SK-N-SH (cell line): Measurements from ENCODE around the gene ANXA1. TPM values are rescaled to one million over a fixed set of nuclear protein-coding genes. Genes with fewer than 3 reads are reported as not detected.
A peak's percentile ranks its signal among the peaks of the same experiment; 100 is the strongest.

Experiments
- CTCF ChIA-PET: fragments of 300-600, 350-600 bp; formaldehyde crosslinking; extraction: SDS; loops from one replicate; lab custom pipeline; 2021; lab: Yijun Ruan, JAX
- POLR2A ChIA-PET: fragments of 350-600 bp; sonication (Branson Sonifier 250); formaldehyde crosslinking; extraction: SDS; loops from one replicate; lab custom pipeline; 2020; ENCODE audit warnings: antibody characterized with exemption, inconsistent platforms; lab: Yijun Ruan, JAX
- DNase-seq: peaks from one replicate; pipeline ENCODE4 v3.0.0; 2012
- H2AFZ ChIP-seq: fragments of 200-600 bp; sonication (generic); 2 replicates; pipeline ENCODE4 v1.8.1; 2016; ENCODE audit warnings: antibody characterized with exemption, mild to moderate bottlenecking, low read depth
- H3F3A ChIP-seq: fragments of 200-600 bp; sonication (generic); replicated peaks from 2 replicates; pipeline ENCODE3; 2016; ENCODE audit warnings: antibody characterized with exemption, mild to moderate bottlenecking; ENCODE audit not compliant: insufficient read depth
- H3K27ac ChIP-seq, 2 experiments: fragments of 200-500 bp in 1 of 2; fragments of 200-600 bp in 1 of 2; sonication (Bioruptor generic) in 1 of 2; sonication (generic), shearing (Covaris generic) in 1 of 2; 2 replicates each; pipeline versions ENCODE4 v1.5.1 to v1.6.1; 2014 to 2016; ENCODE audit warnings: low read depth in 2 of 2, inconsistent platforms in 1 of 2, low read length in 1 of 2, mild to moderate bottlenecking in 1 of 2, mixed read lengths in 1 of 2
- H3K27me3 ChIP-seq: fragments of 200-600 bp; sonication (generic), shearing (Covaris generic); 2 replicates; pipeline ENCODE4 v1.6.1; 2016; ENCODE audit warnings: mixed run types; ENCODE audit not compliant: insufficient read depth
- H3K36me3 ChIP-seq, 2 experiments: fragments of 200-500 bp in 1 of 2; fragments of 200-600 bp in 1 of 2; sonication (Bioruptor generic) in 1 of 2; sonication (generic) in 1 of 2; replicated peaks in 1 of 2; 2 replicates each; pipeline versions ENCODE3 to v1.5.1; 2014 to 2016; ENCODE audit warnings: low read length in 1 of 2, mild to moderate bottlenecking in 1 of 2; ENCODE audit not compliant: insufficient read depth in 2 of 2, control insufficient read depth in 1 of 2
- H3K4me1 ChIP-seq, 2 experiments: fragments of 200-500 bp in 1 of 2; fragments of 200-600 bp in 1 of 2; sonication (Bioruptor generic) in 1 of 2; sonication (generic), shearing (Covaris generic) in 1 of 2; 2 replicates each; pipeline versions ENCODE4 v1.5.1 to v1.6.1; 2014 to 2016; ENCODE audit warnings: low read depth in 1 of 2, low read length in 1 of 2, mixed run types in 1 of 2; ENCODE audit not compliant: insufficient read depth in 2 of 2, control insufficient read depth in 1 of 2
- H3K4me2 ChIP-seq: fragments of 200-600 bp; sonication (generic), shearing (Covaris generic); 2 replicates; pipeline ENCODE4 v1.6.1; 2017; ENCODE audit warnings: mixed run types
- H3K4me3 ChIP-seq, 2 experiments: fragments of 200-500 bp in 1 of 2; fragments of 200-600 bp in 1 of 2; sonication (Bioruptor generic) in 1 of 2; sonication (generic), shearing (Covaris generic) in 1 of 2; 2 replicates each; pipeline versions ENCODE4 v1.5.1 to v1.8.1; 2014 to 2016; ENCODE audit warnings: low read depth in 2 of 2, inconsistent platforms in 1 of 2, low read length in 1 of 2, mild to moderate bottlenecking in 1 of 2, mixed read lengths in 1 of 2, moderate library complexity in 1 of 2
- H3K79me2 ChIP-seq: fragments of 200-600 bp; sonication (generic); 2 replicates; pipeline ENCODE4 v1.8.1; 2017; ENCODE audit warnings: mild to moderate bottlenecking; ENCODE audit not compliant: insufficient read depth
- H3K9ac ChIP-seq: fragments of 200-600 bp; sonication (generic); 2 replicates; pipeline ENCODE4 v1.6.1; 2017; ENCODE audit warnings: mixed run types
- H3K9me2 ChIP-seq: fragments of 200-600 bp; sonication (generic); 2 replicates; pipeline ENCODE4 v1.6.1; 2017; ENCODE audit warnings: mixed run types
- H3K9me3 ChIP-seq: fragments of 200-600 bp; sonication (generic); 2 replicates; pipeline ENCODE4 v1.6.1; 2017; ENCODE audit warnings: mixed run types, mild to moderate bottlenecking, moderate library complexity
- H4K20me1 ChIP-seq: fragments of 200-600 bp; sonication (generic); 2 replicates; pipeline ENCODE4 v1.6.1; 2017; ENCODE audit warnings: mild to moderate bottlenecking, mixed run types; ENCODE audit not compliant: insufficient read depth
- EP300 ChIP-seq, 2 experiments: IDR thresholded peaks; 2 replicates each; pipeline versions ENCODE4 v1.4.0 to v1.6.1; 2012; ENCODE audit warnings: borderline replicate concordance in 1 of 2, low read depth in 1 of 2, low read length in 1 of 2
- FOSL2 ChIP-seq: IDR thresholded peaks from 2 replicates; pipeline ENCODE4 v1.4.0; 2012; ENCODE audit warnings: low read depth, mild to moderate bottlenecking, moderate library complexity, borderline replicate concordance
- IRF3 ChIP-seq: fragments of 150-350 bp; IDR thresholded peaks from 2 replicates; pipeline ENCODE4 v1.6.1; 2016; ENCODE audit warnings: mild to moderate bottlenecking, low read depth, low read length
- SIN3A ChIP-seq: IDR thresholded peaks from 2 replicates; pipeline ENCODE4 v1.6.1; 2012; ENCODE audit warnings: low read depth, mild to moderate bottlenecking, low read length, moderate library complexity, borderline replicate concordance
- SMC3 ChIP-seq: IDR thresholded peaks from 2 replicates; pipeline ENCODE4 v1.6.1; 2012; ENCODE audit warnings: low read depth, low read length, improper control_type of control experiment
- WGBS: methylation state at CpG from one replicate; pipeline ENCODE4 v1.1.6; 2017; ENCODE audit warnings: low lambda C conversion rate; 5-methylcytosine and 5-hydroxymethylcytosine counted together
- polyA plus RNA-seq, 3 experiments: library from polyadenylated mRNA; depleted of rRNA; stranded (reverse); fragments of >200 nt; gene quantifications; 2 replicates each; pipeline ENCODE4 v1.2.3, GENCODE V29; 2012
- TF ChIP-seq, protein P1 (sequence below): IDR thresholded peaks from 2 replicates; pipeline ENCODE4 v1.6.1; 2012; ENCODE audit warnings: mild to moderate bottlenecking, low read depth, low read length, moderate library complexity

ANXA1 gene
- polyA plus RNA-seq, 1 of the 3 experiments (the other 2 are of a cell fraction) = 443 TPM

GRCh38 chr9:73138516-73138915 is 13.1 kb upstream of the ANXA1 start:
- 46% methylated on average over 2 of the region's 2 CpGs for WGBS
- H3K4me3 ChIP-seq = no peak overlapping the region
- no peaks in the 10 kb centered on the region for H3K79me2 ChIP-seq
- H3K9ac ChIP-seq = no peak overlapping the region
- H2AFZ ChIP-seq = no peak overlapping the region
- H3K4me1 ChIP-seq = peaks cover 0 to 47% of the 10 kb centered on the region in 2 experiments; a peak in 3 of 4 replicates
- TF ChIP-seq SMC3 (no peak), IRF3 (no peak), FOSL2 (no peak)
- H3K9me3 ChIP-seq = no peaks in the 10 kb centered on the region
- H3K4me2 ChIP-seq = no peak overlapping the region
- ChIA-PET CTCF (no interaction called here), POLR2A (no interaction called here)
- no peaks in the 10 kb centered on the region for H3K9me2 ChIP-seq
- H3K36me3 ChIP-seq = no peaks in the 10 kb centered on the region
- H4K20me1 ChIP-seq = no peaks in the 10 kb centered on the region
- peaks cover 25% of the 10 kb centered on the region for H3F3A ChIP-seq
- no peaks in the 10 kb centered on the region for H3K27me3 ChIP-seq
- no peak for DNase-seq
- H3K27ac ChIP-seq = no peak overlapping the region

GRCh38 chr9:73141282-73141681 is 10.4 kb upstream of the ANXA1 start:
- ChIA-PET CTCF (no interaction called here), POLR2A (no interaction called here)
- Histone ChIP-seq H3K9me3 (no peaks in the 10 kb centered on the region), H3K4me1 (peaks cover 0 to 46% of the 10 kb centered on the region in 2 experiments; a peak in 3 of 4 replicates), H3K79me2 (no peaks in the 10 kb centered on the region), H2AFZ (peak overlapping the region; percentile 39; the same call in 1 of the 2 replicates), H3K9me2 (no peaks in the 10 kb centered on the region), H4K20me1 (no peaks in the 10 kb centered on the region), H3K4me3 (no peak overlapping the region), H3K9ac (no peak overlapping the region), H3K36me3 (no peaks in the 10 kb centered on the region), H3K4me2 (no peak overlapping the region), H3K27ac (peak overlapping the region in 1 of 2 experiments; percentile 26; a peak in 1 of 4 replicates), H3F3A (peaks cover 35% of the 10 kb centered on the region), H3K27me3 (no peaks in the 10 kb centered on the region)
- 39% methylated on average over 1 of the region's 1 CpG for WGBS
- DNase-seq = no peak
- TF ChIP-seq EP300 (IDR thresholded peaks at IDR 0.05; ENCODE audit: borderline replicate concordance in 1 of 2, low read depth in 1 of 2, low read length in 1 of 2) (0 out of 4 replicates have a peak, but pooled peaks of 1 of the 2 experiments have one; percentile 11), SIN3A (no peak), SMC3 (no peak)
- TF ChIP-seq, protein P1, sequence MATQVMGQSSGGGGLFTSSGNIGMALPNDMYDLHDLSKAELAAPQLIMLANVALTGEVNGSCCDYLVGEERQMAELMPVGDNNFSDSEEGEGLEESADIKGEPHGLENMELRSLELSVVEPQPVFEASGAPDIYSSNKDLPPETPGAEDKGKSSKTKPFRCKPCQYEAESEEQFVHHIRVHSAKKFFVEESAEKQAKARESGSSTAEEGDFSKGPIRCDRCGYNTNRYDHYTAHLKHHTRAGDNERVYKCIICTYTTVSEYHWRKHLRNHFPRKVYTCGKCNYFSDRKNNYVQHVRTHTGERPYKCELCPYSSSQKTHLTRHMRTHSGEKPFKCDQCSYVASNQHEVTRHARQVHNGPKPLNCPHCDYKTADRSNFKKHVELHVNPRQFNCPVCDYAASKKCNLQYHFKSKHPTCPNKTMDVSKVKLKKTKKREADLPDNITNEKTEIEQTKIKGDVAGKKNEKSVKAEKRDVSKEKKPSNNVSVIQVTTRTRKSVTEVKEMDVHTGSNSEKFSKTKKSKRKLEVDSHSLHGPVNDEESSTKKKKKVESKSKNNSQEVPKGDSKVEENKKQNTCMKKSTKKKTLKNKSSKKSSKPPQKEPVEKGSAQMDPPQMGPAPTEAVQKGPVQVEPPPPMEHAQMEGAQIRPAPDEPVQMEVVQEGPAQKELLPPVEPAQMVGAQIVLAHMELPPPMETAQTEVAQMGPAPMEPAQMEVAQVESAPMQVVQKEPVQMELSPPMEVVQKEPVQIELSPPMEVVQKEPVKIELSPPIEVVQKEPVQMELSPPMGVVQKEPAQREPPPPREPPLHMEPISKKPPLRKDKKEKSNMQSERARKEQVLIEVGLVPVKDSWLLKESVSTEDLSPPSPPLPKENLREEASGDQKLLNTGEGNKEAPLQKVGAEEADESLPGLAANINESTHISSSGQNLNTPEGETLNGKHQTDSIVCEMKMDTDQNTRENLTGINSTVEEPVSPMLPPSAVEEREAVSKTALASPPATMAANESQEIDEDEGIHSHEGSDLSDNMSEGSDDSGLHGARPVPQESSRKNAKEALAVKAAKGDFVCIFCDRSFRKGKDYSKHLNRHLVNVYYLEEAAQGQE = no peak
